WERI-Rb-1 (cell line): ENCODE data around the gene CLEC18B.
"Not testable (repeated sequence)": the region's sequence is repeated elsewhere in the genome, so short reads cannot be mapped to it uniquely, and the experiment has no call there.

Experiments used
- DNase-seq: peaks from one replicate; pipeline ENCODE4 v3.0.0-alpha.2; 2020
- H3K27ac ChIP-seq: fragments of 250-450 bp; sonication (Bioruptor Pico); 2 replicates; pipeline ENCODE4 v1.5.1; 2020; ENCODE audit warnings: mild to moderate bottlenecking, moderate library complexity
- H3K27me3 ChIP-seq: fragments of 250-450 bp; sonication (Bioruptor Pico); 2 replicates; pipeline ENCODE4 v1.5.1; 2021; ENCODE audit warnings: mild to moderate bottlenecking, low read depth, moderate library complexity; ENCODE audit not compliant: insufficient read depth, severe bottlenecking
- H3K36me3 ChIP-seq: fragments of 250-450 bp; sonication (Bioruptor Pico); 2 replicates; pipeline ENCODE4 v1.5.1; 2020; ENCODE audit warnings: mild to moderate bottlenecking, moderate library complexity
- H3K4me3 ChIP-seq: 2 replicates; pipeline ENCODE4 v1.5.1; 2011; ENCODE audit warnings: low read depth, mild to moderate bottlenecking, control low read depth, low read length
- H3K9me3 ChIP-seq: fragments of 250-450 bp; sonication (Bioruptor Pico); 2 replicates; pipeline ENCODE4 v1.5.1; 2021; ENCODE audit warnings: mild to moderate bottlenecking, moderate library complexity; ENCODE audit not compliant: severe bottlenecking
- TF ChIP-seq, protein P1 (sequence below): IDR thresholded peaks from 2 replicates; pipeline ENCODE4 v1.5.1; 2011; ENCODE audit warnings: low read depth, mild to moderate bottlenecking, control low read depth, inconsistent platforms, low read length

CLEC18B gene

DNA sequence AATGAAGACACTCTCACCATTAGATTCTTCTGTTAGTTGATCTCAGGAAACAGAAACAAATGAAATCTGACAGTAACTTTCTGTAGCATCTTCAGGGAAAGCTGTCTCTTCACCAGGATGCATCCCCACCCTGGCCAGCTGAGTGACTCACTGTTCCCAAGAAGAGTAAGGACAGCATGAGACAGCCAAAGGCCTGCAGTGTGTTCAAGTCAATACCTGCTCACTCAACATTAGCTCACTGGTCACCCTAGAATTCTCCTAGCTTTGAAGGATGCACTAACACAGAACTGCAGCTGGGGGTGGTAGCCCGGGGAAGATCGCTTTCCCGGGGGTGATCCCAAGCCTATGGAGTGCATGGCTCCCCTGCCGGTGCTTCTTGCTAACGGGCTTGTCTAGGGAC, 28.2 kb upstream of the CLEC18B start:
- Histone ChIP-seq H3K27ac (no peak overlapping the region), H3K27me3 (no peaks in the 10 kb centered on the region), H3K4me3 (no peak overlapping the region), H3K36me3 (peaks cover 24% of the 10 kb centered on the region), H3K9me3 (no peaks in the 10 kb centered on the region)
- DNase-seq: no peak
- TF ChIP-seq, protein P1, sequence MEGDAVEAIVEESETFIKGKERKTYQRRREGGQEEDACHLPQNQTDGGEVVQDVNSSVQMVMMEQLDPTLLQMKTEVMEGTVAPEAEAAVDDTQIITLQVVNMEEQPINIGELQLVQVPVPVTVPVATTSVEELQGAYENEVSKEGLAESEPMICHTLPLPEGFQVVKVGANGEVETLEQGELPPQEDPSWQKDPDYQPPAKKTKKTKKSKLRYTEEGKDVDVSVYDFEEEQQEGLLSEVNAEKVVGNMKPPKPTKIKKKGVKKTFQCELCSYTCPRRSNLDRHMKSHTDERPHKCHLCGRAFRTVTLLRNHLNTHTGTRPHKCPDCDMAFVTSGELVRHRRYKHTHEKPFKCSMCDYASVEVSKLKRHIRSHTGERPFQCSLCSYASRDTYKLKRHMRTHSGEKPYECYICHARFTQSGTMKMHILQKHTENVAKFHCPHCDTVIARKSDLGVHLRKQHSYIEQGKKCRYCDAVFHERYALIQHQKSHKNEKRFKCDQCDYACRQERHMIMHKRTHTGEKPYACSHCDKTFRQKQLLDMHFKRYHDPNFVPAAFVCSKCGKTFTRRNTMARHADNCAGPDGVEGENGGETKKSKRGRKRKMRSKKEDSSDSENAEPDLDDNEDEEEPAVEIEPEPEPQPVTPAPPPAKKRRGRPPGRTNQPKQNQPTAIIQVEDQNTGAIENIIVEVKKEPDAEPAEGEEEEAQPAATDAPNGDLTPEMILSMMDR: no peak

DNA sequence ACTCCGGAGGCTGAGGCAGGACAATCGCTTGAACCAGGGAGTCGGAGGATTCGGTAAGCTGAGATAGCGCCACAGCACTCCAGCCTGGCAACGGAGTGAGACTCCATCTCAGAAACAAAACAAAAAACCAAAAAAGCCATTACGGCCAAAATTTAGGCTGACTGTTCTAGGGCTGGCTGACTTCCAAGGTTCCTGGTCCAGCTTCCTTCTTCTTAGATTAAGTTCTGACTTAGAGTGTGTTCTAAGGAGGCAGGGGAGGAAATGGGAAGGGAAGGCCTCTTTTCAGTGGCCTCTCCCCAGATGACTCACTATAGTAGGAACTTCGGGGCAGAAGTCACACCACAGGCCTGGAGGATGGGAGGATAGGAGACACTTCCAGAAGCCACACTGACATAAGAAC, 27.7 kb upstream of the CLEC18B start:
- Histone ChIP-seq H3K4me3 (no peak overlapping the region), H3K9me3 (no peaks in the 10 kb centered on the region), H3K36me3 (peaks cover 24% of the 10 kb centered on the region), H3K27ac (no peak overlapping the region), H3K27me3 (no peaks in the 10 kb centered on the region)
- DNase-seq: no peak
- TF ChIP-seq, protein P1: no peak

DNA sequence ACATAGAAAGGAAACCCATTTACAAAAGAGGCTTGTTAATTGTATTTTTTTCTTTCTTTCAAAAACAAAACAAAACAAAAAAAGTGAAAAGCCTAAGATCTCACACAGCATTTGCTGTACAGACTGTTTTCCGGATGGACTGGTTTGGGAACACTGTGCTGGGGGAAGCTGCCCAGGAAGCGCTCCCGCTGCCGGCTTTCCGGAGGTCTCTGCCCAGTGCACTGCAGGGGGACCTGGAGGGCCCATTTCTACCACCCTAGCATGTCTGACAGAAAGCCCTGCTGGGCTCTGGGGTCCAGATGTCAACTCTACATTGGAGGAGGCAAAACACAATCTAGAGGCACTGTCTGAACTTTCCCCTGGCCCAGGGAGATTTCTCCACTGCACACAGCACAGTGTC, 26.3 kb upstream of the CLEC18B start:
- Histone ChIP-seq H3K9me3 (no peaks in the 10 kb centered on the region), H3K27me3 (no peaks in the 10 kb centered on the region), H3K4me3 (no peak overlapping the region), H3K36me3 (peaks cover 15% of the 10 kb centered on the region), H3K27ac (no peak overlapping the region)
- no peak for DNase-seq
- TF ChIP-seq, protein P1: no peak

DNA sequence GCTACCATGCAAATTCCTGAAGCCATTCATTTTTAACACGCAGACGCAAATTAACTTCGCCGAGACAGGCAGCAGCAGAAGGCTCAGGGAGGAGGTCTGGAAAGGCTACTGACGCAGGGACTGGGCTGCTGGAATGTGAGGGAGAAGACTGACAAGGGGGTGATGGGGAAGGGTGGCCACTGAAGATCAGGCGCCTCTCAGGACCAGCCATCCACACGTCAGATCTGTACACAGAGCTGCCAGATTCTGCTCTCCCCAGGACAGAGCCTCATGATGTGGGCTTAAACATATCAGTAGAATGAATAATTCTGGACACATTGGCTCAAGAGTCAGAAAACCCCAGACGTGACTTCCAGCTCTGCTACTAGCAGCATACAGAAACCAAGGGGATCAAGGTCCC, 25.6 kb upstream of the CLEC18B start:
- TF ChIP-seq, protein P1: no peak
- no peaks in the 10 kb centered on the region for H3K9me3 ChIP-seq
- H3K36me3 ChIP-seq: peaks cover 8% of the 10 kb centered on the region
- H3K27me3 ChIP-seq: no peaks in the 10 kb centered on the region
- DNase-seq: no peak
- no peak overlapping the region for H3K27ac ChIP-seq
- H3K4me3 ChIP-seq: no peak overlapping the region

DNA sequence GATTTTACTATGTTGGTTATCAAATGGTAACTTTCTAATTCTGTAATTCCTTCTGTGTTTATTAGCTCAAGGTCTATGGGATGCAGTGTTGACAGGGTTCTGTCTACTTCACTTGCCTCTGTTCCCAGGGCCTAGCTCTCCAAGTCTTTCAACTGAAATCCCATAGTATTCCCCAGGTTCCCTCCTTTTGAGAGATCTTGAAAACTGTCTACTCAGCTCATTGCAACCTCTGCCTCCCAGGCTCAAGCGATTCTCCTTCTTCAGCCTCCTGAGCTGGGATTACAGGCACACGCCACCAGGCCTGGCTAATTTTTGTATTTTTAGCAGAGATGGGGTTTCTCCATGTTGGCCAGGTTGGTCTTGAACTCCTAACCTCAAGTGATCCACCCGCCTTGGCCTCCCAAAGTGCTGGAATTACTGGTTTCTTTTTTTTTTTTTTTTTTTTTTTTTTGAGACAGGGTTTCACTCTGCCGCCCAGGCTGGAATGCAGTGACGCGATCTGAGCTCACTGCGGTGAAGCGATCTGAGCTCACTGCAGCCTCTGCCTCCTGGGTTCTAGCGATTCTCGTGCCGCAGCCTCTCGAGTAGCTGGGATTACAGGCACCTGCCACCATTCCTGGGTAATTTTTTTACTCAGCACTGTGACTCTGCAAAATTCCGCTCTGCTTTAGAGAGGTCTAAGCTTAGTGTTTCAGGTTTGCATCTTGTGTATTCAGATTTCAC, 22.5 kb upstream of the CLEC18B start:
- DNase-seq, H3K27ac ChIP-seq: not testable (repeated sequence)

DNA sequence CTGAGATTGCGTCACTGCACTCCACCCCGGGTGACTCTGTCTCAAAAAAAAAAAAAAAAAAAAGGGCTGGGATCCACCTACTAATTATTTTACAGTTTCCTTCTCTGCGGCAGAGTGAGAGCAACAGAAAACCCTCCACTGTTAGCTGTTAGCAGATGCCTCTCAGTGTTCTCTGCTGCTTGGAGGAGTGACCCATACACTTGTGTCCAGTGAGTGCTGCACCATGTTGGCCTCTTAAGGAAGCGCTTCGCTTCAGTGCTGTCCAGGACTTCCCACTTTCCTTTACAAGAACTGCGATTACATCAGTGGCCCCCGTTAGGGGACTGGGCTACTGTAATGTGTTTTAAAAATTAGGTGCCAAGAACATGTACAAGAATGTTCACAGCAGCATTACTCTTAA, 18.4 kb upstream of the CLEC18B start:
- Histone ChIP-seq H3K9me3 (no peaks in the 10 kb centered on the region), H3K27me3 (no peaks in the 10 kb centered on the region), H3K4me3 (no peak overlapping the region), H3K27ac (no peak overlapping the region), H3K36me3 (no peaks in the 10 kb centered on the region)
- DNase-seq: no peak
- TF ChIP-seq, protein P1: no peak

More for the DNA sequence above, 22.5 kb upstream of the CLEC18B start:
- not testable (repeated sequence) for H3K27me3 ChIP-seq, H3K9me3 ChIP-seq, H3K36me3 ChIP-seq, H3K4me3 ChIP-seq
